PC-3 (cell line): ENCODE data around the gene SLC2A9.

Source experiments
- EZH2 ChIP-seq: fragments of 300-600 bp; sonication (generic); IDR thresholded peaks from one replicate; pipeline ENCODE4 v1.6.1; 2017; ENCODE audit warnings: antibody characterized with exemption, mild to moderate bottlenecking, low read length; ENCODE audit not compliant: unreplicated experiment
- TF ChIP-seq, protein P1 (sequence below): fragments of 300-600 bp; sonication (generic); conservative IDR thresholded peaks from 2 replicates; pipeline ENCODE4 v1.5.1; 2017; ENCODE audit warnings: antibody characterized with exemption, low read depth, mild to moderate bottlenecking, low read length

DNA sequence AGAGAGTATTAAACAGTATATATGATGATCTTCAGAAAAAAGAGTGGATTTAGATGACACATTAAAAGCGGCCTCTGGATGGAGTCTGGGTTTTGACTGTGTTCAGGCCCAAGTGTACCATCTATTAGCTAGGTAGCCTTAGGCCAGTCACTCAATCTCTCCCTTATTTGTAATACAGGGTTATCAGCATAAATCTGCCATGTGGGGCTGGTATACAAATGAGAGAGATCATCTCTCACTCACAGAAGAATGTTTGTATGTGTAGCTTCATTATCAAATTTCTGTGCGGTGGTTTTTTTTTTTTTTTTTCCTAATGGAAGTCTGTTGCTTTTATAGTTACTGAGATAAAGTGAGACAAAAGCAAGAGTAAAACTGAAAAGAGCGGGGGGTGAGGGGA lies 12.7 kb downstream of the SLC2A9 start:
- TF ChIP-seq, protein P1, sequence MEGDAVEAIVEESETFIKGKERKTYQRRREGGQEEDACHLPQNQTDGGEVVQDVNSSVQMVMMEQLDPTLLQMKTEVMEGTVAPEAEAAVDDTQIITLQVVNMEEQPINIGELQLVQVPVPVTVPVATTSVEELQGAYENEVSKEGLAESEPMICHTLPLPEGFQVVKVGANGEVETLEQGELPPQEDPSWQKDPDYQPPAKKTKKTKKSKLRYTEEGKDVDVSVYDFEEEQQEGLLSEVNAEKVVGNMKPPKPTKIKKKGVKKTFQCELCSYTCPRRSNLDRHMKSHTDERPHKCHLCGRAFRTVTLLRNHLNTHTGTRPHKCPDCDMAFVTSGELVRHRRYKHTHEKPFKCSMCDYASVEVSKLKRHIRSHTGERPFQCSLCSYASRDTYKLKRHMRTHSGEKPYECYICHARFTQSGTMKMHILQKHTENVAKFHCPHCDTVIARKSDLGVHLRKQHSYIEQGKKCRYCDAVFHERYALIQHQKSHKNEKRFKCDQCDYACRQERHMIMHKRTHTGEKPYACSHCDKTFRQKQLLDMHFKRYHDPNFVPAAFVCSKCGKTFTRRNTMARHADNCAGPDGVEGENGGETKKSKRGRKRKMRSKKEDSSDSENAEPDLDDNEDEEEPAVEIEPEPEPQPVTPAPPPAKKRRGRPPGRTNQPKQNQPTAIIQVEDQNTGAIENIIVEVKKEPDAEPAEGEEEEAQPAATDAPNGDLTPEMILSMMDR = no peak
- no peak for TF ChIP-seq EZH2
